ENCODE data around the gene RTN4. TPM values are rescaled to one million over a fixed set of nuclear protein-coding genes. Genes with fewer than 3 reads are reported as not detected.

Gene RTN4
- total RNA-seq, 1 donor from 2014 or later = 275 TPM

DNA sequence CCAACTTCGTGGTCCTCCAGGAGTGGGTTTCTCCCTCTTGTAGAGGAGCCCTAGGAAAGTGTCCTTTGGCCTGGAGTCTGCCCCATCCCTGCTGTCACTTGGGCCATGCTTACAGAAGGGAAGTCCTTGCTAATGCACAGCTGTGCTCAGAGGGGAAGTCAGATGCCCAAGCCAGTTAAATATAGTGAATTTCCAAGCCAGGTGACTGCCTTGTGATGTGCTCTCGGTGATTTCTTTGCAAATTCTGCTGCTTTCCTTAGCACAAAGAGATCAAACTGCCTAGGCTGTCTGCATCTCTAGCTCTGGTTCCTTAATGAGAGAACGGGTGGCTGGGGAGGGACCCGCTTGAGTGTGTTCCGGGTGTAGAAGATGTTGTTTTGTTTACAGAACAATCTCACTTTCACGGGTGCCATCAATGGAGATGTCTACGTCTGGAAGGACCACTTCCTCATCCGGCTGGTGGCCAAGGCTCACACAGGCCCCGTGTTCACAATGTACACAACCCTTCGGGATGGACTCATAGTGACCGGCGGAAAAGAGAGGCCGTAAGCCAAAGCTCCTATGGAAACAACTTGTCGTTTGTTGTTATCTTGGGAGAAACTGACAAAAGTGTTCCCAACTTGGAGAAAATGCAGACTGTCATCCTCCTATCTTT, 91.4 kb downstream of the RTN4 start:
- TF ChIP-seq, protein P1, sequence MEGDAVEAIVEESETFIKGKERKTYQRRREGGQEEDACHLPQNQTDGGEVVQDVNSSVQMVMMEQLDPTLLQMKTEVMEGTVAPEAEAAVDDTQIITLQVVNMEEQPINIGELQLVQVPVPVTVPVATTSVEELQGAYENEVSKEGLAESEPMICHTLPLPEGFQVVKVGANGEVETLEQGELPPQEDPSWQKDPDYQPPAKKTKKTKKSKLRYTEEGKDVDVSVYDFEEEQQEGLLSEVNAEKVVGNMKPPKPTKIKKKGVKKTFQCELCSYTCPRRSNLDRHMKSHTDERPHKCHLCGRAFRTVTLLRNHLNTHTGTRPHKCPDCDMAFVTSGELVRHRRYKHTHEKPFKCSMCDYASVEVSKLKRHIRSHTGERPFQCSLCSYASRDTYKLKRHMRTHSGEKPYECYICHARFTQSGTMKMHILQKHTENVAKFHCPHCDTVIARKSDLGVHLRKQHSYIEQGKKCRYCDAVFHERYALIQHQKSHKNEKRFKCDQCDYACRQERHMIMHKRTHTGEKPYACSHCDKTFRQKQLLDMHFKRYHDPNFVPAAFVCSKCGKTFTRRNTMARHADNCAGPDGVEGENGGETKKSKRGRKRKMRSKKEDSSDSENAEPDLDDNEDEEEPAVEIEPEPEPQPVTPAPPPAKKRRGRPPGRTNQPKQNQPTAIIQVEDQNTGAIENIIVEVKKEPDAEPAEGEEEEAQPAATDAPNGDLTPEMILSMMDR (IDR thresholded peaks at IDR 0.05) = no peak
- DNase-seq = no peak
- H3K27ac ChIP-seq = no peak overlapping the region
- intact Hi-C loops (cut with DNase I) = no loop called here
- H3K4me3 ChIP-seq = no peak overlapping the region
- H3K27me3 ChIP-seq = no peaks in the 10 kb centered on the region
- no peak for ATAC-seq
- H3K4me1 ChIP-seq = peaks cover 3% of the 10 kb centered on the region
- H3K9me3 ChIP-seq = no peaks in the 10 kb centered on the region
- H3K36me3 ChIP-seq = no peaks in the 10 kb centered on the region

DNA sequence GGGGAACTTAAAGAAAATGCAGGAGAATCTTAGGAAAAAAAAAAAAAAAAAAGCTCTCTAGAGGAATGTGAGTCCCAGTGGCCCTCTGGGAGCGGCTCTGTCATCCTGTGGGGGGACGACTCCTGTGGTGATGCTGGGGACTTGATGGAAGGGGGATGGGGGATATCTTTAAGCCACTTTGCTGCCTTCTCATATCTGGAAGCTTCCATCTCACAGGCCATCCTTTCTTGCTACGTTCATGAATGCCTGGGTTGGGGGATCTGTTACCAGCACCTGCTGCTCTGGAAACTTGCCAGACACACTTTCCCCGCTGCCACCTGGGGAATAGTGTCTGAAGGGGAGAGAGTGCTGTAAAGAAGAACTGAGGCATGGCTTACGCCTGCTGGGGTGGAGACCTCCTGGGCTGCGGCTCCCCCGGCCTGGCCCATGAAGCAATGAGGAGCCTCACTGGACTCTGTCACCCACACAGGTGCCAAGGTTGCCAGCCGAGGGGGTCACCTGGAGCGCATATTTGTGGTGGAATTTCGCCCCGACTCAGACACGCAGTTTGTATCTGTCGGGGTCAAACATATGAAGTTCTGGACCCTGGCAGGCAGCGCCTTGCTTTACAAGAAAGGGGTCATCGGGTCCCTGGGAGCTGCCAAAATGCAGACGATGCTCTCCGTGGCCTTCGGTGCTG, 92.8 kb downstream of the RTN4 start:
- Histone ChIP-seq H3K4me1 (peaks cover 3% of the 10 kb centered on the region), H3K4me3 (no peak overlapping the region), H3K36me3 (no peaks in the 10 kb centered on the region), H3K9me3 (no peaks in the 10 kb centered on the region), H3K27me3 (no peaks in the 10 kb centered on the region), H3K27ac (no peak overlapping the region)
- DNase-seq (no peak), ATAC-seq (no peak)
- TF ChIP-seq, protein P1 (IDR thresholded peaks at IDR 0.05) = no peak
- intact Hi-C loops (cut with DNase I) = no loop called here

DNA sequence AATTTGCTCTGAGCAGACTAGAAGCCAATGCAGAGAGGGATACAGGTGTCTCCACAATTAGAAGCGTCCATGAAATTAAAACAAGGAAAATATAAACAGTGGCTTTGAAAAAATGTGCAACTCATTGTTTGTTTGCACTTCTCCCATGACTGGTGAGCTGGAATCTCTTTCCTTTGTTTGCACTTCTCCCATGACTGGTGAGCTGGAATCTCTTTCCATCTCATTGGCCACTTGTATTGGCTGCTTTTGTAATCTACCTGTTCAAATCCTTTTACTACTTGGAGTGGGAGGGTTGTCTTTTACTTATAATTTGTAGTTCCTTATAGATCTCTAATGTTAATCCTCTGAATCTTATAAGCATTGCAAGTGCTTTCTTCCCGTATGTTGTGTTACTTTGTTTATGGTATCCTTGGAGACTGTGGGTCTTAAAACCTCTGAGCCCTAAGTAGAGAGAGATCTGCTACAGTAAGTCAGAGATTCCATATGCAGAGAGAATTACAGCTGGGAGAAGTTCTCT, 94.1 kb downstream of the RTN4 start:
- intact Hi-C loops (cut with DNase I) = no loop called here
- no peak for DNase-seq

DNA sequence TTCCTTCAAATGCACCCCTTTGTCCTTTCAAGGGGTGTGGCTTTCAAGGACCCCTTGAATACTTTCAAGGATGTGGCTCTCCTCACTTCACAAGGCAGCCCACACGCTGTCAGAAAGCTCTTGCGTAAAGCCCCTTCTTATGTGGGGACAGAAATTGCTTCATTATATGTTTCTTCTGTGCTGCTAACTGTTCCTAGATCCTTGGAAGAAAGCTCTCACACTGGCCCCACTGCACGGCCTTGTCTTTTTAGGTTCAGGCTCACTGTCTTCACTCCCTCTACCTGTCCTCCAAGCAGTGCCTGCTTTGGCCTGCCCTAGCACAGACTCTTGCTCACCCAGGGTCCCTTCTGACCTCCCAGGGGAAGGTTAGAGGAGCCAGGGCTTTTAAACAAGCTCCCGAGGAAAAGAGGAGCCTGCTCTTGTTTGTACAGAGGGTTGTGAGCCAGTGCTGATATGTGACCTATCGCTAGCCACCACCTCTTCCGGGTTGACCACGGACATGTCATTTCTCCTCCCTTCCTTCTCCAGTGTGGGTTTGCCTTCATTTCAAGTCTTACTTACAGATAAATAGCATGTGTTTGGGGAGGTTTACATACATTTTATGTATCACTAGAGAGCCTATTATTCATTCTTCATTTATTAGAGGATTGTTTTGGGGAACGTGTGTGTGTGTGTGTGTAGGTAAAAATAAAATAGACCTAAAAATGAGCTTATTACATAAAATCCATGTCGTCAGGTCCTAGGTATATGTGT, 94.7 kb downstream of the RTN4 start:
- TF ChIP-seq, protein P1 (IDR thresholded peaks at IDR 0.05) = no peak
- Histone ChIP-seq H3K36me3 (no peaks in the 10 kb centered on the region), H3K27me3 (no peaks in the 10 kb centered on the region), H3K27ac (peak overlapping the region; percentile 14), H3K9me3 (no peaks in the 10 kb centered on the region), H3K4me1 (peaks cover 3% of the 10 kb centered on the region), H3K4me3 (no peak overlapping the region)
- peak; percentile 51 for ATAC-seq
- intact Hi-C loops (cut with DNase I) = no loop called here
- DNase-seq = no peak

More for the DNA sequence above, 94.1 kb downstream of the RTN4 start:
- Histone ChIP-seq H3K4me1 (peaks cover 3% of the 10 kb centered on the region), H3K36me3 (no peaks in the 10 kb centered on the region), H3K27ac (peak overlapping the region; percentile 14), H3K27me3 (no peaks in the 10 kb centered on the region), H3K4me3 (no peak overlapping the region), H3K9me3 (no peaks in the 10 kb centered on the region)
- TF ChIP-seq, protein P1 (IDR thresholded peaks at IDR 0.05) = no peak
- no peak for ATAC-seq

DNA sequence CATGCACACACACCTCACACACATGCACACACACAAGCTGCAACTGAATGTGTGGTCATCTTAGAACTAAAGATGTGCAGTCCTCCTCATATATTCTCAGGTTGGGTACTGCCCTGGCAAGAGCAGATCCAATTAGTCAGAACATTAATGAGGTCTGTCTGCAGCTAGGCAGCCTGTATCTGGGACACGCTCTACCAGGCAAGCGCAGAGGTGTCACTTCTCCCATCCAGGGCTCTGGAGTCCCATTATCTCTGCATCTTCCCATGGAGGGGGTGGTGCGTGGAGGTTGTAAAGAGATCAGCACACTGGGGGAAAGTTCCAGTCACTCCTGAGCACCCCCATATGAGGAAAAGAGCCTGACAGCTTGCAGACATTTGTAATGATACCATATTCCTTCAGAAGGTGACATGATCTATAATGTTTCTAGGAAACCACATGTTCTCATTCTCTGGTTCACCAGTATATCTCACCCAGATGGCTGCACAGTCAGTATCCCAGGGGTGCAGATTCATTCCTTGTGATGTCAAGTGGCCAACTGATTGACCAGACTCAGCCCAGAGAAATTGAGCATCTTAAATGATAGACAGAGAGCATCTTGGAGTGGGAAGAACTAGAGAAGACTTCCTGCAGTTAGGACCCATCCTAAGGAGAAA, 95.4 kb downstream of the RTN4 start:
- TF ChIP-seq, protein P1 (IDR thresholded peaks at IDR 0.05) = no peak
- ATAC-seq (no peak), DNase-seq (no peak)
- Histone ChIP-seq H3K4me3 (no peak overlapping the region), H3K36me3 (no peaks in the 10 kb centered on the region), H3K4me1 (peaks cover 3% of the 10 kb centered on the region), H3K9me3 (no peaks in the 10 kb centered on the region), H3K27ac (no peak overlapping the region), H3K27me3 (no peaks in the 10 kb centered on the region)
- intact Hi-C loops (cut with DNase I) = no loop called here
